Mesenchymal stem cell (in vitro differentiated cells and primary cell): ENCODE data around the gene VAV2.

Experiments used
- DNase-seq: peaks from one replicate; pipeline ENCODE4 v3.0.0-alpha.2; 2013
- H2AFZ ChIP-seq: one replicate; pipeline ENCODE4 v1.6.1; 2013; ENCODE audit warnings: low read depth, mild to moderate bottlenecking, control low read depth, inconsistent platforms, low read length, moderate library complexity
- H2AK5ac ChIP-seq: 2 replicates; pipeline ENCODE4 v1.6.1; 2013; ENCODE audit warnings: low read length, moderate library complexity, mild to moderate bottlenecking, inconsistent platforms; ENCODE audit not compliant: severe bottlenecking
- H2BK120ac ChIP-seq: one replicate; pipeline ENCODE4 v1.6.1; 2013; ENCODE audit warnings: low read depth, mild to moderate bottlenecking, inconsistent platforms, low read length, moderate library complexity
- H2BK12ac ChIP-seq, 2 experiments: one replicate each; pipeline ENCODE4 v1.6.1; 2013; ENCODE audit warnings: inconsistent platforms in 2 of 2, low read length in 2 of 2, mild to moderate bottlenecking in 2 of 2, moderate library complexity in 2 of 2, control low read depth in 1 of 2
- H2BK15ac ChIP-seq: one replicate; pipeline ENCODE4 v1.6.1; 2013; ENCODE audit warnings: mild to moderate bottlenecking, low read depth, inconsistent platforms; ENCODE audit not compliant: poor library complexity, severe bottlenecking
- H2BK5ac ChIP-seq: 2 replicates; pipeline ENCODE4 v1.6.1; 2013; ENCODE audit warnings: low read depth, mild to moderate bottlenecking, low read length, control low read depth, inconsistent platforms; ENCODE audit not compliant: poor library complexity, severe bottlenecking
- H3K14ac ChIP-seq, 2 experiments: one replicate each; pipeline ENCODE4 v1.6.1; 2013; ENCODE audit warnings: inconsistent platforms in 2 of 2, low read length in 2 of 2, control low read depth in 1 of 2, mild to moderate bottlenecking in 1 of 2, moderate library complexity in 1 of 2
- H3K18ac ChIP-seq, 2 experiments: one replicate each; pipeline ENCODE4 v1.6.1; 2013; ENCODE audit warnings: inconsistent platforms in 2 of 2, low read length in 2 of 2, control low read depth in 1 of 2, low read depth in 1 of 2, mild to moderate bottlenecking in 1 of 2
- H3K23ac ChIP-seq, 2 experiments: one replicate each; pipeline ENCODE4 v1.6.1; 2013; ENCODE audit warnings: inconsistent platforms in 2 of 2, low read length in 2 of 2, mild to moderate bottlenecking in 2 of 2, moderate library complexity in 2 of 2, control low read depth in 1 of 2
- H3K27ac ChIP-seq: 2 replicates; pipeline ENCODE4 v1.5.1; 2013; ENCODE audit warnings: mild to moderate bottlenecking, moderate library complexity, low read length, control low read depth, inconsistent platforms; ENCODE audit not compliant: poor library complexity, severe bottlenecking
- H3K27me3 ChIP-seq, 2 experiments: 2 replicates each; pipeline versions ENCODE4 v1.6.1 to v1.7.0; 2013; ENCODE audit warnings: low read length in 2 of 2, mild to moderate bottlenecking in 2 of 2, moderate library complexity in 2 of 2, control low read depth in 1 of 2, inconsistent platforms in 1 of 2; ENCODE audit not compliant: control insufficient read depth in 1 of 2, insufficient read depth in 1 of 2
- H3K36me3 ChIP-seq, 2 experiments: 2 replicates each; pipeline versions ENCODE4 v1.6.1 to v1.7.0; 2013; ENCODE audit warnings: low read length in 2 of 2, control low read depth in 1 of 2, inconsistent platforms in 1 of 2, low read depth in 1 of 2, mild to moderate bottlenecking in 1 of 2; ENCODE audit not compliant: insufficient read depth in 2 of 2, control insufficient read depth in 1 of 2
- H3K4ac ChIP-seq, 2 experiments: one replicate each; pipeline ENCODE4 v1.6.1; 2013; ENCODE audit warnings: inconsistent platforms in 2 of 2, low read length in 2 of 2, mild to moderate bottlenecking in 2 of 2, moderate library complexity in 2 of 2, control low read depth in 1 of 2, low read depth in 1 of 2
- H3K4me1 ChIP-seq: 2 replicates; pipeline ENCODE4 v1.6.1; 2013; ENCODE audit warnings: low read depth, low read length, control low read depth; ENCODE audit not compliant: control insufficient read depth, insufficient read depth
- H3K4me2 ChIP-seq: 2 replicates; pipeline ENCODE4 v1.6.1; 2013; ENCODE audit warnings: low read length, mild to moderate bottlenecking, inconsistent platforms; ENCODE audit not compliant: poor library complexity, severe bottlenecking
- H3K4me3 ChIP-seq, 2 experiments: 2 replicates each; pipeline versions ENCODE4 v1.5.1 to v1.7.0; 2013; ENCODE audit warnings: low read length in 2 of 2, mild to moderate bottlenecking in 2 of 2, control low read depth in 1 of 2, low read depth in 1 of 2; ENCODE audit not compliant: insufficient read depth in 1 of 2
- H3K79me1 ChIP-seq: replicated peaks from 2 replicates; pipeline ENCODE4 v1.6.1; 2013; ENCODE audit warnings: mild to moderate bottlenecking, control low read depth, low read length, inconsistent platforms; ENCODE audit not compliant: poor library complexity, severe bottlenecking
- H3K9ac ChIP-seq: 2 replicates; pipeline ENCODE4 v1.7.0; 2013; ENCODE audit warnings: mild to moderate bottlenecking, low read length, moderate library complexity
- H3K9me3 ChIP-seq: 2 replicates; pipeline ENCODE4 v1.7.0; 2013; ENCODE audit warnings: mild to moderate bottlenecking, low read length; ENCODE audit not compliant: control insufficient read depth
- H4K8ac ChIP-seq: one replicate; pipeline ENCODE4 v1.6.1; 2013; ENCODE audit warnings: inconsistent platforms, mild to moderate bottlenecking, low read length, moderate library complexity
- H4K91ac ChIP-seq: one replicate; pipeline ENCODE4 v1.6.1; 2013; ENCODE audit warnings: mild to moderate bottlenecking, low read length, inconsistent platforms
- WGBS: methylation state at CpG from one replicate; pipeline ENCODE4 v1.1.7; 2013; ENCODE audit warnings: mixed read lengths; 5-methylcytosine and 5-hydroxymethylcytosine counted together

Gene VAV2

GRCh38 chr9:133777871-133778270 is 214.3 kb downstream of the VAV2 start:
- no peak overlapping the region for H2BK120ac ChIP-seq
- no peak for DNase-seq
- H3K18ac ChIP-seq, result no peak overlapping the region
- no peak overlapping the region for H3K4ac ChIP-seq
- no peak overlapping the region for H2AK5ac ChIP-seq
- peaks cover 16% of the 10 kb centered on the region for H3K9me3 ChIP-seq
- WGBS, result 95% methylated on average over 14 of the region's 14 CpGs
- H4K91ac ChIP-seq, result no peak overlapping the region
- H2AFZ ChIP-seq, result no peak overlapping the region
- no peak overlapping the region for H3K23ac ChIP-seq
- H4K8ac ChIP-seq, result no peak overlapping the region
- peaks cover 55% of the 10 kb centered on the region for H3K79me1 ChIP-seq
- no peak overlapping the region for H3K4me2 ChIP-seq
- no peak overlapping the region for H2BK12ac ChIP-seq
- H2BK15ac ChIP-seq, result no peak overlapping the region
- no peak overlapping the region for H3K9ac ChIP-seq
- peaks cover 6% of the 10 kb centered on the region for H3K4me1 ChIP-seq
- H2BK5ac ChIP-seq, result no peak overlapping the region
- H3K27ac ChIP-seq, result no peak overlapping the region
- H3K36me3 ChIP-seq, result peaks cover 72 to 89% of the 10 kb centered on the region in 2 experiments
- no peaks in the 10 kb centered on the region for H3K27me3 ChIP-seq
- no peak overlapping the region for H3K14ac ChIP-seq
- H3K4me3 ChIP-seq, result no peak overlapping the region

GRCh38 chr9:133777068-133777791 is 214.9 kb downstream of the VAV2 start:
- Histone ChIP-seq H3K4ac (no peak overlapping the region), H2AFZ (no peak overlapping the region), H3K4me1 (peaks cover 6% of the 10 kb centered on the region), H2BK5ac (no peak overlapping the region), H4K91ac (no peak overlapping the region), H3K9ac (no peak overlapping the region), H3K4me3 (no peak overlapping the region), H2BK12ac (no peak overlapping the region), H4K8ac (no peak overlapping the region), H3K79me1 (peaks cover 52% of the 10 kb centered on the region), H3K18ac (no peak overlapping the region), H3K14ac (no peak overlapping the region), H3K23ac (no peak overlapping the region), H3K4me2 (no peak overlapping the region), H2BK120ac (no peak overlapping the region), H3K36me3 (peaks cover 68 to 89% of the 10 kb centered on the region in 2 experiments), H2AK5ac (no peak overlapping the region), H3K27ac (no peak overlapping the region), H3K27me3 (no peaks in the 10 kb centered on the region), H2BK15ac (no peak overlapping the region), H3K9me3 (peaks cover 16% of the 10 kb centered on the region)
- DNase-seq, result no peak
- 96% methylated on average over 15 of the region's 15 CpGs for WGBS

- Histone ChIP-seq H2BK12ac (no peak overlapping the region), H3K18ac (no peak overlapping the region), H4K8ac (no peak overlapping the region), H3K23ac (no peak overlapping the region), H3K14ac (no peak overlapping the region), H4K91ac (no peak overlapping the region), H3K4me1 (peaks cover 9% of the 10 kb centered on the region), H3K36me3 (peaks cover 68 to 93% of the 10 kb centered on the region in 2 experiments), H3K4ac (no peak overlapping the region), H2BK120ac (no peak overlapping the region), H3K4me3 (no peak overlapping the region), H3K79me1 (peaks cover 60% of the 10 kb centered on the region), H3K4me2 (no peak overlapping the region), H3K27ac (no peak overlapping the region), H3K9me3 (peaks cover 16% of the 10 kb centered on the region), H2BK15ac (no peak overlapping the region), H2AK5ac (no peak overlapping the region), H3K9ac (no peak overlapping the region), H2AFZ (no peak overlapping the region), H2BK5ac (no peak overlapping the region), H3K27me3 (no peaks in the 10 kb centered on the region)
- no peak for DNase-seq
- 98% methylated on average over 26 of the region's 27 CpGs for WGBS
These were observed 215.9 kb downstream of the VAV2 start for GRCh38 chr9:133775951-133776905.

GRCh38 chr9:133775291-133775690 is 216.8 kb downstream of the VAV2 start:
- DNase-seq, result no peak
- 95% methylated on average over 2 of the region's 2 CpGs for WGBS

More at GRCh38 chr9:133775291-133775690, 216.8 kb downstream of the VAV2 start:
- no peak overlapping the region for H3K4me3 ChIP-seq
- H2BK120ac ChIP-seq, result no peak overlapping the region
- H3K9me3 ChIP-seq, result peaks cover 16% of the 10 kb centered on the region
- H4K8ac ChIP-seq, result no peak overlapping the region
- no peak overlapping the region for H3K18ac ChIP-seq
- H4K91ac ChIP-seq, result no peak overlapping the region
- H3K9ac ChIP-seq, result no peak overlapping the region
- no peak overlapping the region for H3K4ac ChIP-seq
- no peak overlapping the region for H2BK12ac ChIP-seq
- no peak overlapping the region for H3K27ac ChIP-seq
- H2BK15ac ChIP-seq, result no peak overlapping the region
- no peak overlapping the region for H2AK5ac ChIP-seq
- H3K36me3 ChIP-seq, result peaks cover 66 to 90% of the 10 kb centered on the region in 2 experiments
- no peak overlapping the region for H3K14ac ChIP-seq
- no peak overlapping the region for H2BK5ac ChIP-seq
- H2AFZ ChIP-seq, result no peak overlapping the region
- no peak overlapping the region for H3K4me2 ChIP-seq
- H3K79me1 ChIP-seq, result peaks cover 53% of the 10 kb centered on the region
- H3K27me3 ChIP-seq, result no peaks in the 10 kb centered on the region
- H3K23ac ChIP-seq, result no peak overlapping the region
- peaks cover 4% of the 10 kb centered on the region for H3K4me1 ChIP-seq
